ENCODE measurements around the gene C6orf89. TPM values are rescaled to one million over a fixed set of nuclear protein-coding genes. Genes with fewer than 3 reads are reported as not detected.

Gene C6orf89
- total and polyA plus RNA-seq, 5 experiments from 2014 or later = 37.4 to 44.9 (median 41.9) TPM

DNA sequence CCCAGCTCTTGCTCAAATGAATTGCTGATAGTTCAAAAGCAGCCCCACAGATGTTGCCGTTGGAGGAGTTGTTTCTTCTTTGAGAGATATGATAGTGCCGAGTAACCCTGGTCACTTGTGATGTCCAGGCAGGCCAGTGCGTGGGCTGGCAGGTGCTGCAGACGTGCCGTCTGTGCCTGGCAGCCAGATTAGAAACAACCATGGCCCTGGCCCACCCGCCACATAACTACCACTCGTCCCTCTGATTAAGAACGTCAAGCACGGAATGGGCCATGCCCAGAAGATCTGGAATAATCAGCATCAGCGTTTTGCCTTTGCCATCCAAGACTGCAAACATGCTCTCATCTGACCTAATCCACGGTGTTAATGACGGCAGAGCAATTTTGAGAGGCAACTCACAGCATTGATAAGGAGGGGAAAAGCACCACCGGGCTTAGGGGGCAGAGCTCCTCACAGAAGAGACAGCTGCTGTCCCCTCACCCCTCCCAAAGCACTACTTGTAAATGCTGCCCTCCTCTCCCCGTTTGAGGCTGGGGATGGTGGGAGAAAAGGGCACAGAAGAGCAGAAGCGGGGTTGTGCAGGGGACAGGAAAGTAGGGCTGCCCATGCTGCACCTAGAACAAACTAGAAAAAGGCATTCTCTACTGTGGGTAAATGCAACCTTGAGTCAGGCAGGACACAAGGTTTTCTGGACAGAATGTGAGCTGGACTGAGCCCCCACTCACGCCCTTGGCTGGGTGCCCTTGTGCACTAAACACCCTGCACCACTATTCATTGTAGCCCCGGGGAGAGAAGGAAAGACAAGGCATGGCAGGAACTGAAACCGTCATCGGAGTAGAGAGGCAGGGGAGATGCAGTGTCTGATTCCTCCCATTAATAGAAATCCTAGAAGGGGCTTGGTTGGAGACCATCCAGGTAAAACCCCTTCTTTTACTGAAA lies 41.3 kb upstream of the C6orf89 start:
- Mint-ChIP-seq H3K9me3 (peaks cover 0 to 2% (median 0%) of the 10 kb centered on the region in 9 donors), H3K4me3 (no peak overlapping the region)
- DNase-seq = no peak

DNA sequence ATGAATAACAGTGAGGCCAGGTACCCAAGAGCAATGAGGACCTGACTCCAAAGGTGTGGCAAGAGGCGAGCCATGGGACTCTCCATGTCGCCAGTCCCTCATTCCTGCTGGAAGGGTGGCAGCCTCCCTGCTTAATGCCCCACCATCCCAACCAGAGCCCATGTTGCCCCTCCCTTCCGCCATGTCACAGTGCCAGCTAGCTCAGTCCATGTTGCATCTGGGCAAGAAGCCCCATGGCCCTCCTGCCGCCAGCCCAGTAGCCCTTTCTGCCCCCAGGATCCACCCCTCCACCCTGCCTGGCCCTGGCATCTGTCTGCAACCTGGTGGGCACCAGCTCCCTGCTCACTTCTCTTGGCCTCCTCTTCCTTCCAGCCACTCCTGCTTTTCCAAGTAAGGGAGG lies 40.5 kb upstream of the C6orf89 start:
- no peak overlapping the region for H3K27ac Mint-ChIP-seq
- POLR2A ChIA-PET = no interaction called here
- H3K4me3 Mint-ChIP-seq = no peak overlapping the region
- peaks cover 2 to 7% (median 6%) of the 10 kb centered on the region in 3 donors for H3K36me3 Mint-ChIP-seq
- no peak for ATAC-seq
- H3K27me3 Mint-ChIP-seq = peaks cover 3 to 25% (median 10%) of the 10 kb centered on the region in 5 donors
- no peak for DNase-seq
- H3K4me1 Mint-ChIP-seq = peaks cover 7 to 16% (median 14%) of the 10 kb centered on the region in 4 donors
- H3K9me3 Mint-ChIP-seq = peaks cover 0 to 9% (median 2%) of the 10 kb centered on the region in 9 donors

More for the DNA sequence above, 41.3 kb upstream of the C6orf89 start:
- no peak for ATAC-seq
- POLR2A ChIA-PET = no interaction called here
- Mint-ChIP-seq H3K4me1 (peaks cover 7 to 16% (median 15%) of the 10 kb centered on the region in 4 donors), H3K27ac (peak overlapping the region in 1 of 10 donors; percentile 15), H3K27me3 (peaks cover 3 to 21% (median 12%) of the 10 kb centered on the region in 5 donors), H3K36me3 (peaks cover 0 to 2% (median 1%) of the 10 kb centered on the region in 3 donors)

DNA sequence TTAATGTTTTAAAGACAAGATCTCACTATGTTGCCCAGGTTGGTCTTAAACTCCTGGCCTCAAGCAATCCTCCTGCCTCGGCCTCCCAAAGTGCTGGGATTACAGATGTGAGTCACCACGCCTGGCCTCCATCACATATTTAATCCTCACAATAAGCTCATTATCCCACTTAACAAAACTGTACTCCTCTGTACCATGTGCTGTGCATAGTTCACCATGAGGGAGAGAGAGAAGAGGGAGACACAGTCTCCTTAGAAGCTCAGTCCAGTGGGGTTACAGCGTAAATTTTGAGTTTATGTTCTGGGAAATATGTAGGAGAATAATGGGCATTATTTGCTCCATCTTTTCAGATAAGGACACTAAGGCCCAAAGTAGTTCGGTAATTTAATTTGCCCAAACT lies 38.6 kb upstream of the C6orf89 start:
- Mint-ChIP-seq H3K4me3 (no peak overlapping the region), H3K27me3 (peaks cover 0 to 21% (median 3%) of the 10 kb centered on the region in 5 donors), H3K36me3 (peaks cover 16 to 19% (median 17%) of the 10 kb centered on the region in 3 donors), H3K9me3 (peaks cover 0 to 25% (median 11%) of the 10 kb centered on the region in 9 donors), H3K27ac (no peak overlapping the region), H3K4me1 (peaks cover 4 to 11% (median 6%) of the 10 kb centered on the region in 4 donors)
- ATAC-seq (no peak), DNase-seq (no peak)
- POLR2A ChIA-PET = no interaction called here

DNA sequence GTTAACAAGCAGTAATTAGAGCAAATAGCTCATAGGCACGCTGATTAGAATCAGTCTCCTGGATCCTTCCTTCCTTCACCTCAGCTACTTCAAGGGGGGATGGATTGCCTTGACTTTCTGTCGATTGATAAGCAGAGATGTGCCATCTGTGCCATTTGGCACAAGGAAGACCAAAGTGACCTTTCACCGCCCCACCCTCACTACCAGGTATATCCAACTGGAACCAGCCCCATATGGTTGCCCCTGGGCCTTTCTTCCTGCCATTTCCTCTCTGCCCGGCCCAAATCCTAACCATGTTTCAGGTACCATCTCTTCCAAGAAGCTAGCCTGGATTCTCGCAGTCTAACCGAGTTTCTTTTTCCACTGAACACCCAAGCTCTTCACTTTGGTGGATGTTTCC lies 37.8 kb upstream of the C6orf89 start:
- H3K27ac Mint-ChIP-seq = peak overlapping the region in 1 of 10 donors; percentile 77
- peaks cover 0 to 25% (median 11%) of the 10 kb centered on the region in 9 donors for H3K9me3 Mint-ChIP-seq
- ATAC-seq = no peak
- POLR2A ChIA-PET = no interaction called here
- peaks cover 19 to 21% (median 19%) of the 10 kb centered on the region in 3 donors for H3K36me3 Mint-ChIP-seq
- DNase-seq = no peak
- H3K4me1 Mint-ChIP-seq = peaks cover 4 to 11% (median 6%) of the 10 kb centered on the region in 4 donors
- H3K27me3 Mint-ChIP-seq = peaks cover 0 to 21% (median 3%) of the 10 kb centered on the region in 5 donors
- no peak overlapping the region for H3K4me3 Mint-ChIP-seq

DNA sequence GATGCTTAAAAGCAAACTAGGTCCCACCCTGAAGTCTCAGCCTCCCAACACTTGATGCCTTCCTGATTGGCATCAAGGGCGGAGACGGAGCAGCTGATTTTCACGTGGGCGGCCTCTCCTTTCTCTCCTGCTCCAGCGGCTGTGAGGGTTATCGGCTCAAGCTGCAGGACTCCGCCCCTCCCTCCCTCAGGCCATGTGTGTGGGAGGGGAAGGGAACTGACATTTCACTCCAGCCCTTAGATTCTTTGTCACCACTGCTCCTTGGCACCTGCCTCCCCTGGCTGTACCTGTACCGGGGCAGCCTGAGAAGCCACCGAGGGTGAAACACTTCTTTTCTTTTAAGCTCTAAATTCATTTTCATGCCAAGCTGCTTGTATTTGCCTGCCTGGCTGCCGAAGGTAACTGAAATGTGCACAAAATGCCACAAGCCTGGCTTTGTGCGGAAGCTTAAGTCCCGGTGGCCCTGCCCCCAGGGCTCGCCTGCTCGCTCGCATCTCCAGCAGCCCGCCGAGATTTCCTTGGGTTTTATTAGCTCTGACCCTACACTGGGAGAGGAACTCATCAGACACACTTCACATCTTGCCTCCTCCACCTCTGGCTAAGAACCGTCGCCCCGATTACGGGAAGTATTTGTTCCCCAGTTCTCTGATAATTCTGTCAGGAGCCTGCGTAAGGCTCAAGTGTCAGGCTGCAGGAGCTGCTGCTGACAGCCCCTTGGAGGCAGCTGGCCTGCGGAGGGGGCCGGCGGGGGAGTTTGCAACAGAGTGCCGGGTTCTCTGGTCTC lies 36.9 kb upstream of the C6orf89 start:
- no peak for DNase-seq
- POLR2A ChIA-PET = interaction anchor here (0.5 to 0.6 kb wide), 3 partner anchors 15 to 47 kb away, joined by 3 to 5 read pairs (median 3); no protein-coding TSS in a partner anchor
- Mint-ChIP-seq H3K4me1 (peaks cover 4 to 11% (median 6%) of the 10 kb centered on the region in 4 donors), H3K27ac (no peak overlapping the region), H3K4me3 (peak overlapping the region in 4 of 10 donors; percentile 13 to 44 (median 36)), H3K36me3 (peaks cover 19 to 27% (median 22%) of the 10 kb centered on the region in 3 donors), H3K27me3 (peaks cover 0 to 21% (median 3%) of the 10 kb centered on the region in 5 donors), H3K9me3 (peaks cover 0 to 25% (median 11%) of the 10 kb centered on the region in 9 donors)
- no peak for ATAC-seq

- DNase-seq (no peak), ATAC-seq (no peak)
- H3K27me3 Mint-ChIP-seq = peaks cover 0 to 21% (median 3%) of the 10 kb centered on the region in 5 donors
- peaks cover 19 to 38% (median 29%) of the 10 kb centered on the region in 3 donors for H3K36me3 Mint-ChIP-seq
- H3K4me1 Mint-ChIP-seq = peaks cover 4 to 11% (median 6%) of the 10 kb centered on the region in 4 donors
- no peak overlapping the region for H3K4me3 Mint-ChIP-seq
- peaks cover 0 to 25% (median 11%) of the 10 kb centered on the region in 9 donors for H3K9me3 Mint-ChIP-seq
- no peak overlapping the region for H3K27ac Mint-ChIP-seq
- POLR2A ChIA-PET = no interaction called here
These were observed 35.7 kb upstream of the C6orf89 start for GRCh38 chr6:36850021-36850420.

GRCh38 chr6:36851149-36851614 lies 34.6 kb upstream of the C6orf89 start:
- peaks cover 0 to 11% (median 6%) of the 10 kb centered on the region in 4 donors for H3K4me1 Mint-ChIP-seq
- H3K36me3 Mint-ChIP-seq = peaks cover 19 to 50% (median 31%) of the 10 kb centered on the region in 3 donors
- no peak overlapping the region for H3K4me3 Mint-ChIP-seq
- H3K27ac Mint-ChIP-seq = no peak overlapping the region
- POLR2A ChIA-PET = no interaction called here
- DNase-seq (peak in 6 of 10 donors; percentile 26 to 56 (median 36)), ATAC-seq (peak in 1 of 2 donors; percentile 40)
- H3K9me3 Mint-ChIP-seq = peaks cover 0 to 25% (median 11%) of the 10 kb centered on the region in 9 donors
- peaks cover 0 to 16% (median 3%) of the 10 kb centered on the region in 5 donors for H3K27me3 Mint-ChIP-seq

GRCh38 chr6:36851626-36852025 lies 34.1 kb upstream of the C6orf89 start:
- Mint-ChIP-seq H3K4me3 (no peak overlapping the region), H3K4me1 (peaks cover 0 to 11% (median 6%) of the 10 kb centered on the region in 4 donors), H3K27ac (no peak overlapping the region), H3K36me3 (peaks cover 19 to 54% (median 35%) of the 10 kb centered on the region in 3 donors), H3K27me3 (peaks cover 0 to 16% (median 3%) of the 10 kb centered on the region in 5 donors), H3K9me3 (peaks cover 0 to 25% (median 11%) of the 10 kb centered on the region in 9 donors)
- ATAC-seq (no peak), DNase-seq (no peak)
- POLR2A ChIA-PET = no interaction called here

DNA sequence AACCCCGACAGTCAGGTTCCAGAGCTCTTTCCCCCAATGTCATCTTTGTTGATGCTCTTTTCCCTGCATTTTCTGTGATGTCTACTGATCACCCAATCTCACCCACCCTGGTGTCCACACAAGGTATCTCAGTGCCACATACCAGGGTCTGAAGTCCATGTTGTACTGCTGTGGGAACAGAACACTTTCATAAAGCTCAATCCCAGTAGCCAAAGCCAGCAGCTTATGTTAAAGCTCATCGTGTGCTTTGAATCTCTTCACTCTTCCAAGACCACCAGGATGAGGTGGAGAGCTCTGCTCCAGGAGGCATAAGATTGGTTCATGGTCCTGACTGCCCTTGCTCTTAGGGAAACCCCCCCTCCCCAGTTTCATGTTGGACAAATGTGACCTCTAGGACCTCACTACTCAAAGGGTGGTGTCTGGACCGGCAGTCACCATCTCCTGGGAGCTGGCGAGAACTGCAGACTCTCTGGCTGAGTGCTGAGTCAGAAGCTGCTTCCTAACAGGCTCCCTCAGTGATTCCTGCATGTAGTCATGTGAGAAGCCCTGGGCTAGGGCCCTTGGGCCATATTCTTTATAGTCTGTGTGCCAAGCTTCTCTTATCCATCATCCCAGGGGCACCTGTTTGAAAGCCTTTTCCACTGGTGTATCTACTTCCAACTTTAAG lies 33.1 kb upstream of the C6orf89 start:
- Mint-ChIP-seq H3K4me1 (peaks cover 0 to 11% (median 6%) of the 10 kb centered on the region in 4 donors), H3K36me3 (peaks cover 19 to 62% (median 39%) of the 10 kb centered on the region in 3 donors), H3K27me3 (peaks cover 0 to 16% (median 3%) of the 10 kb centered on the region in 5 donors), H3K4me3 (no peak overlapping the region), H3K9me3 (peaks cover 0 to 25% (median 11%) of the 10 kb centered on the region in 9 donors), H3K27ac (peak overlapping the region in 1 of 10 donors; percentile 18)
- POLR2A ChIA-PET = no interaction called here
- DNase-seq (no peak), ATAC-seq (no peak)

GRCh38 chr6:36853325-36853724 lies 32.4 kb upstream of the C6orf89 start:
- DNase-seq (no peak), ATAC-seq (no peak)
- H3K4me1 Mint-ChIP-seq = peaks cover 0 to 11% (median 6%) of the 10 kb centered on the region in 4 donors
- H3K4me3 Mint-ChIP-seq = no peak overlapping the region
- H3K27ac Mint-ChIP-seq = peak overlapping the region in 1 of 10 donors; percentile 18
- POLR2A ChIA-PET = no interaction called here
- peaks cover 19 to 65% (median 39%) of the 10 kb centered on the region in 3 donors for H3K36me3 Mint-ChIP-seq
- H3K27me3 Mint-ChIP-seq = peaks cover 0 to 13% (median 3%) of the 10 kb centered on the region in 5 donors
- peaks cover 0 to 25% (median 11%) of the 10 kb centered on the region in 9 donors for H3K9me3 Mint-ChIP-seq

DNA sequence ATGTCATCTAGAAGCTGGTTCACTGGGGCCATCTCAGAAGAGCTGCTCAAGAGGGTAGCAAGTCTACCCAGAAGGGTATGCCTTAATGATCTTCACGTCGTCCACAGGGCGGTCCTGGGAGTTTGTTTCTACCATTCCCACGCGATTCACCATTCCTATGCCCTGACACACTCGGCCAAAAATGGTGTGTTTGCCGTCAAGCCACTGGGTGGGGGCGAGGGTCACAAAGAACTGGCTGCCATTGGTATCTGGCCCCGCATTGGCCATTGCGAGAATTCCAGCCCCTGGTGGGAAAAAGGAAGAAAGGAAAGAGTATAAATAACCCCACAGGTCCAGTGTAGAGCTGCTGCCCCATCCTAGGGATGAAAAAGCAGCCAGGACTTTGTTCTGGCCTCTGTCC lies 30.0 kb upstream of the C6orf89 start:
- ATAC-seq (no peak), DNase-seq (no peak)
- POLR2A ChIA-PET = no interaction called here
- H3K36me3 Mint-ChIP-seq = peaks cover 8 to 74% (median 35%) of the 10 kb centered on the region in 3 donors
- H3K4me3 Mint-ChIP-seq = no peak overlapping the region
- H3K4me1 Mint-ChIP-seq = peaks cover 0 to 7% (median 3%) of the 10 kb centered on the region in 4 donors
- no peaks in the 10 kb centered on the region for H3K27me3 Mint-ChIP-seq
- H3K27ac Mint-ChIP-seq = peak overlapping the region in 1 of 10 donors; percentile 22
- peaks cover 0 to 12% (median 3%) of the 10 kb centered on the region in 9 donors for H3K9me3 Mint-ChIP-seq
